Measurements from ENCODE around the gene SMO. TPM values are rescaled to one million over a fixed set of nuclear protein-coding genes. Genes with fewer than 3 reads are reported as not detected.

Gene SMO
- total RNA-seq, 1 donor from 2014 or later = 37.4 TPM

DNA sequence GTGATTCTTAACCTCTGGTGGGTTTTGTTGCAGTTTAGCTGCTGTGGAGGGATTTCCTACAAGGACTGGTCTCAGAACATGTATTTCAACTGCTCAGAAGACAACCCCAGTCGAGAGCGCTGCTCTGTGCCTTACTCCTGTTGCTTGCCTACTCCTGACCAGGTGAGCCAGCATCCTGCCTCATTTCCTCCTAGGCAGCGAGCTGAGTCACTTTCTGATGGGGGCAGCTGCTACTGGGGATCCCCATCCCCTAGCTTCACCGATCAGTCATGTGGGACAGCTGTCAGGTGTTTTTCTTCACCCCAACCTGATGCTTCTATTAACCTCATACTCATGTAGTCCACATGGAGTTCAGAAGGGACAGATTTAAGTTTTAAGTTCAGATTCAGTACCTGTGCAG, 21.7 kb upstream of the SMO start:
- H3K36me3 Mint-ChIP-seq (ENCODE audit: low read depth) = no peaks in the 10 kb centered on the region
- no peak overlapping the region for H3K27ac Mint-ChIP-seq (ENCODE audit: unreplicated experiment)
- H3K4me1 Mint-ChIP-seq (ENCODE audit: low read depth) = peaks cover 11% of the 10 kb centered on the region
- peaks cover 1% of the 10 kb centered on the region for H3K27me3 Mint-ChIP-seq (ENCODE audit: low read depth)
- H3K9me3 Mint-ChIP-seq (ENCODE audit: low read depth) = no peaks in the 10 kb centered on the region
- TF ChIP-seq, protein P1, sequence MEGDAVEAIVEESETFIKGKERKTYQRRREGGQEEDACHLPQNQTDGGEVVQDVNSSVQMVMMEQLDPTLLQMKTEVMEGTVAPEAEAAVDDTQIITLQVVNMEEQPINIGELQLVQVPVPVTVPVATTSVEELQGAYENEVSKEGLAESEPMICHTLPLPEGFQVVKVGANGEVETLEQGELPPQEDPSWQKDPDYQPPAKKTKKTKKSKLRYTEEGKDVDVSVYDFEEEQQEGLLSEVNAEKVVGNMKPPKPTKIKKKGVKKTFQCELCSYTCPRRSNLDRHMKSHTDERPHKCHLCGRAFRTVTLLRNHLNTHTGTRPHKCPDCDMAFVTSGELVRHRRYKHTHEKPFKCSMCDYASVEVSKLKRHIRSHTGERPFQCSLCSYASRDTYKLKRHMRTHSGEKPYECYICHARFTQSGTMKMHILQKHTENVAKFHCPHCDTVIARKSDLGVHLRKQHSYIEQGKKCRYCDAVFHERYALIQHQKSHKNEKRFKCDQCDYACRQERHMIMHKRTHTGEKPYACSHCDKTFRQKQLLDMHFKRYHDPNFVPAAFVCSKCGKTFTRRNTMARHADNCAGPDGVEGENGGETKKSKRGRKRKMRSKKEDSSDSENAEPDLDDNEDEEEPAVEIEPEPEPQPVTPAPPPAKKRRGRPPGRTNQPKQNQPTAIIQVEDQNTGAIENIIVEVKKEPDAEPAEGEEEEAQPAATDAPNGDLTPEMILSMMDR (IDR thresholded peaks at IDR 0.05) = no peak
- DNase-seq (ENCODE audit: low spot score) = no peak
- H3K4me3 Mint-ChIP-seq (ENCODE audit: unreplicated experiment) = no peak overlapping the region

DNA sequence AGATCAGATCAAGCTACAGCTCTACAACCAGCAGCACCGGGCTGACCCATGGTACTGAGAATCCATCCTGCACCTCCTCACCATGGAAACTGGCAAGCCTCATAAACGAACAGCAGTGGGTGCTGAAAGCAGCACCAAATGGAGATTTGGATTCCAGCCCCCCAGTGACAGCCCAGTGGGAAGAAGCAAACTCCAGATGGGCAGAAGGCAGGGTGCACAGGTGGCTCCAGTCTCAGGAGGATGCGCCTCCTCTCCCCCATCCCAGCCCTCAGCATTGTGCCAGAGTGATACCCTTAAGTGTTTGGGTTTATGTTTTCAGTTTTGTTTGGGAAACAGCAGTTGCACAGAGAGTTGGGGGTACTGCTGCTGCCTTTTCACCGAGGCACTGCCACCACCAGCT, 20.6 kb upstream of the SMO start:
- Mint-ChIP-seq H3K27me3 (ENCODE audit: low read depth) (peaks cover 1% of the 10 kb centered on the region), H3K4me3 (ENCODE audit: unreplicated experiment) (no peak overlapping the region), H3K36me3 (ENCODE audit: low read depth) (no peaks in the 10 kb centered on the region), H3K4me1 (ENCODE audit: low read depth) (peaks cover 11% of the 10 kb centered on the region), H3K27ac (ENCODE audit: unreplicated experiment) (no peak overlapping the region), H3K9me3 (ENCODE audit: low read depth) (no peaks in the 10 kb centered on the region)
- no peak for DNase-seq (ENCODE audit: low spot score)
- TF ChIP-seq, protein P1 (IDR thresholded peaks at IDR 0.05) = no peak

DNA sequence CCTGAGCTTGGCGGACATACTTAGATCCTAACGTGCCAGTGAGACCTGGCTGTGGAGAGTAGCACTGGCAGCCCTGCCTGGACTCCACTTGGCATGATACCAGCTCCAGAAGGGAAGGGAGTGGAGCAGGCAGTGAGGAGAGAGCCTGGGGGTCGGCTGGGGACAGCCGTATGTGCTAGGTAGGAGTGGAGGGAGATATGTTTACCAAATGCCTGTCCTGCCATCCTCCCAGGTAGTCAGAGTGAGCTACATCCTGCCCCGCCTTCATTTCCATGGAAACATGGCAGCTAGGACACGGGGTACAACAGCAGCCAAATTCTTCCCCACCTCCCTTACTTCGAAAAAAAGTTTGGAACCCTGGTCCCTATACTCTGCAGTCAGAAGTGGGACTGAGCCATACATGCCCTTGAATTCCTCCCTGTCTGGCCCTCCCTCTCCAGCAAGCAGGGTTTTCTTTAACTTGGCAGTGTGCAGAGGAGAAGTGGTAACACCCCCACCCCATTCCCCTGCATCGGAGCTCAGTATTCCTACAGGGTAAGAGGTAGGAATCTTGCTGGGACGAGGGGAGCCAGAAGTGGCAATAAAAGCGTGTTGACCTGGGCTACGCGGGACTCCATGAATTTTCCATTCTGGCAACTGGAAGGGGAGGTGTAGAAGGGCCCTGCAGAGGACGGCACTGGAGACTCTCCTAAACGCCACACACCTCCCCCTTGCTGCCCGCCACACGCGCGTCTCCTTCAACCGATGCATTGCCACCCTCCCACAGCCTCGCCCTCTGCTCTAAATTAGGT, 20.0 kb upstream of the SMO start:
- peaks cover 11% of the 10 kb centered on the region for H3K4me1 Mint-ChIP-seq (ENCODE audit: low read depth)
- peak overlapping the region; percentile 54 for H3K4me3 Mint-ChIP-seq (ENCODE audit: unreplicated experiment)
- no peak for DNase-seq (ENCODE audit: low spot score)
- peaks cover 1% of the 10 kb centered on the region for H3K27me3 Mint-ChIP-seq (ENCODE audit: low read depth)
- TF ChIP-seq, protein P1 (IDR thresholded peaks at IDR 0.05) = no peak
- no peak overlapping the region for H3K27ac Mint-ChIP-seq (ENCODE audit: unreplicated experiment)
- H3K36me3 Mint-ChIP-seq (ENCODE audit: low read depth) = no peaks in the 10 kb centered on the region
- no peaks in the 10 kb centered on the region for H3K9me3 Mint-ChIP-seq (ENCODE audit: low read depth)

DNA sequence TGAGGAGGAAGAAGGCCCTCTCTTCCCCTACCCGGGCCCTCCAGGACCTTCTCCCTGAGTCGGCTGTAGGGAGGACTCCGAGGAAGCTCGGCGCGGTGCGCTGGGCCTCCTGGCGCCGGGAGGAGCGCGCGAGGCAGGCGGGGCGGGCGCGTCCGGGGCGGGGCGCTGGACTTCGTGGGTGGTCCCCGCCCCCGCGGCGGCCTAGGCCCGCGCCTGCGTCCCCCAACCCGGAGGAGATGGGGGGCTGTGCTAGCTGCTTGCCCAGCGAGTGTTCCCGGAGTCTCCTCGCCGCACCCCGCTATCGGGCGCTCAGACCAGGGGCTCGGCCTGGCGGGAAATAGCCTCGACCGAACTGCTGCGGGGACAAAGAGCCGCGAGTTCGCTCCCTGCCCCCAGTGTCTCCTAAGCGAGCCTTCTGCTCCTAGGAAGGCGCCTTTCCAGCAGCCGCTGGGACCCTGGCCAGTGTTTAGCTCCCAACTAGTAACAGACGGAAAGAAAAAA, 19.2 kb upstream of the SMO start:
- Mint-ChIP-seq H3K9me3 (ENCODE audit: low read depth) (no peaks in the 10 kb centered on the region), H3K27me3 (ENCODE audit: low read depth) (peaks cover 1% of the 10 kb centered on the region), H3K4me1 (ENCODE audit: low read depth) (peaks cover 11% of the 10 kb centered on the region), H3K36me3 (ENCODE audit: low read depth) (no peaks in the 10 kb centered on the region), H3K27ac (ENCODE audit: unreplicated experiment) (peak overlapping the region; percentile 27), H3K4me3 (ENCODE audit: unreplicated experiment) (peak overlapping the region; percentile 59)
- TF ChIP-seq, protein P1 (IDR thresholded peaks at IDR 0.05) = no peak
- DNase-seq (ENCODE audit: low spot score) = no peak

DNA sequence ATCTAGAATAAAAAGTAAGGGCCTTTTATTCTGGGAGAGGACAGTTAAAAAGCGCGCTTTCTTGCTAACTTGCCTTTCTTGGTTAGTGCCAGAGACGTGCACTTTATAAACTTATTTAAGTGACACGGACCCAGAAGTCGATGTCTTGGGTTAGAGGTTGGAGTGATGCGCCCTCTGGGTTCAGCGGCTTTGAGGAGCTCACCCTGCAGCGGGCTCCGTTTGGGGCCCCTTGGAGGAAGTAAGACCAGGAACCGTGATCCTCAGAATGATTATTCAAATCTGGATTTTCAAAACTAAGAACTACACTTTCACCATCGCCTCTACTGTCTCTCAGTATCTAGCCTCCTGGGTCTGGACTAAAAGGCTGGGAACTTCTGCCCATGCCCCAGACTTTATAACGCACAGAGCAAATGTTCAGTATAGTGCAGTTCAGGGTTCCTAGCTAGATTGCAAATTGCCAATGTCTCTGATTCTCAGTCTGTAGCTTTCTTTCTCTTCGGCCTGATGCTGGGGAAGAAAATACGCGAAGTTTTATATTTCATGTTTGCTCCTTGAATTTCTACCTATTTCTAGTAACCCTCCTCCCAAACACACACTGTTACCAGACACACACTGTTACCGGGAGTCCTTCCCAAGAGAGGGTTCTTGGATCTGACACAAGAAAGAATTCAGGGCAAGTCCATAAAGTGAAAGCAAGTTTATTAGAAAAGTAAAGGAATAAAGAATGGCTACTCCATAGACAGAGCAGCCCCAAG, 18.6 kb upstream of the SMO start:
- Mint-ChIP-seq H3K4me3 (ENCODE audit: unreplicated experiment) (peak overlapping the region; percentile 59), H3K27ac (ENCODE audit: unreplicated experiment) (no peak overlapping the region), H3K4me1 (ENCODE audit: low read depth) (peaks cover 11% of the 10 kb centered on the region), H3K9me3 (ENCODE audit: low read depth) (no peaks in the 10 kb centered on the region), H3K27me3 (ENCODE audit: low read depth) (peaks cover 1% of the 10 kb centered on the region), H3K36me3 (ENCODE audit: low read depth) (no peaks in the 10 kb centered on the region)
- no peak for DNase-seq (ENCODE audit: low spot score)
- TF ChIP-seq, protein P1 (IDR thresholded peaks at IDR 0.05) = no peak
